HG03571 (cell line): ENCODE measurements around the gene DCTPP1.
"Not testable (repeated sequence)": the region's sequence is repeated elsewhere in the genome, so short reads cannot be mapped to it uniquely, and the experiment has no call there.

Experiments used
- ATAC-seq: cut with Tn5 transposase; IDR thresholded peaks from one replicate; pipeline ENCODE4 v1.9.1; 2021; ENCODE audit not compliant: unreplicated experiment

DCTPP1 gene

GRCh38 chr16:30429678-30430427 lies at the start of gene DCTPP1:
Gene DCTPP1 (minus strand): TSS chr16:30430030. CDS start chr16:30429980, 50 bp downstream.
- peak; percentile 94 for ATAC-seq

- no peak for ATAC-seq
Measured at GRCh38 chr16:30478766-30479478, 49.1 kb upstream of the DCTPP1 start.

GRCh38 chr16:30477773-30478172 lies 47.9 kb upstream of the DCTPP1 start:
- not testable (repeated sequence) for ATAC-seq

- no peak for ATAC-seq
Measured at GRCh38 chr16:30476991-30477390, 47.2 kb upstream of the DCTPP1 start.

GRCh38 chr16:30474684-30475083 lies 44.9 kb upstream of the DCTPP1 start:
- no peak for ATAC-seq

GRCh38 chr16:30474074-30474452 lies 44.2 kb upstream of the DCTPP1 start:
- no peak for ATAC-seq

- ATAC-seq = no peak
Measured at GRCh38 chr16:30473231-30474073, 43.6 kb upstream of the DCTPP1 start.

- peak; percentile 41 for ATAC-seq
Measured at GRCh38 chr16:30472328-30472942, 42.6 kb upstream of the DCTPP1 start, which contains the start of gene ITGAL. Gene ITGAL (plus strand): TSS chr16:30472742. CDS start chr16:30472838, 96 bp downstream.

GRCh38 chr16:30470632-30470995 lies 40.8 kb upstream of the DCTPP1 start:
- ATAC-seq = no peak

GRCh38 chr16:30470170-30470512 lies 40.3 kb upstream of the DCTPP1 start:
- no peak for ATAC-seq

GRCh38 chr16:30464078-30464477 lies 34.2 kb upstream of the DCTPP1 start:
- no peak for ATAC-seq

- ATAC-seq = not testable (repeated sequence)
Measured at GRCh38 chr16:30461426-30461825, 31.6 kb upstream of the DCTPP1 start.

GRCh38 chr16:30459456-30459855 lies 29.6 kb upstream of the DCTPP1 start:
- no peak for ATAC-seq

GRCh38 chr16:30458561-30459394 lies 28.9 kb upstream of the DCTPP1 start:
- ATAC-seq = peak; percentile 76

GRCh38 chr16:30457743-30458560 lies 28.1 kb upstream of the DCTPP1 start:
- no peak for ATAC-seq

GRCh38 chr16:30457256-30457655 lies 27.4 kb upstream of the DCTPP1 start:
- ATAC-seq = no peak

GRCh38 chr16:30456302-30456701 lies 26.5 kb upstream of the DCTPP1 start:
- no peak for ATAC-seq

GRCh38 chr16:30452709-30453580 lies 23.1 kb upstream of the DCTPP1 start:
- not testable (repeated sequence) for ATAC-seq

GRCh38 chr16:30449116-30449435 lies 19.2 kb upstream of the DCTPP1 start:
- no peak for ATAC-seq
